ENCODE results near the gene JPH4.
"Not testable (repeated sequence)": the region's sequence is repeated elsewhere in the genome, so short reads cannot be mapped to it uniquely, and the experiment has no call there.

The JPH4 gene

DNA sequence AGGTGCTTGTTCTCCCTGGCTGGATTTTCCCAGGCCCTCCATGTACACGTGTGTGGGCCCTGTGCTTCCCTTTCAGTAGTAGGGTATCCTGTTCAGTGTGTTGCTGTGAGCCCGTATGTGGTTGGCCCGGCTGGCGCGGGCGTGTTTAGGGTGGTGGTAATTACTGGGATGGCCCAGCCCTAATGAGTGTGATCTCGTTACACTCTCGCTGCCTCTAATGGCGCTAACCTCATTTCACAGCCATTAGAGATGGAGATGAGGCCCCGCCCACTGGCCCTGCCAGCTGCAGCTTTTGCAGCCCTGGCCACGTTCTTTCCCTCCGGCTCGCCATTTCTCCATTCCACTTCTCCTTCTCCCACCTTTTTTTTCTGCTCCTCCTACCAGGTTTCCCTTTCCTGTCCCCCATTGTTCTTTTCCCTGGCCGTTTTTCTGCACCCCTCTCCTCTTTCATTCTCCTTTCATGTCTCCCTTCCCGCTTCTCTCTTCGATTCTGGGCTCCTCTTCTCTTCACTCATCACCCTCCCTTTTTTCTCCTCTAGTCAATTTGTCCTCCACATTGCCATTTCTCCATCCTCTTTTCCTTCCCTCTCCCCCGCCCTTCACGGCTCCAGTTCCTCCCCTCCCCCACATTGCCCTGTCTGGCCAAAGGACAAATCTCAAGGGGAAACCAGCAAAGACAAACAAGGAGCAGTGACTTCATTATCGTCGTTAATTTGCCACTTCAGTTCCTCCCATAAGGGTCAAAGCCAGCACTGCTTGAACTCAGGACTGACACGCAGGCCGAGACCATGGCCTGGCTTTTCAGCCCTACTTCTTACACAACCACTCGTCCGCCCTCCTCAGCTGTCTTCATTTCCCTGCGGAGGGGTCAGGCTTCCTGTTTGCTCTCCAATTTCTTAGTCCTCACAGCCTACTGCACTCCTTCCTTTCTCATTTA lies 33.8 kb downstream of the JPH4 start:
- DNase-seq: no peak

DNA sequence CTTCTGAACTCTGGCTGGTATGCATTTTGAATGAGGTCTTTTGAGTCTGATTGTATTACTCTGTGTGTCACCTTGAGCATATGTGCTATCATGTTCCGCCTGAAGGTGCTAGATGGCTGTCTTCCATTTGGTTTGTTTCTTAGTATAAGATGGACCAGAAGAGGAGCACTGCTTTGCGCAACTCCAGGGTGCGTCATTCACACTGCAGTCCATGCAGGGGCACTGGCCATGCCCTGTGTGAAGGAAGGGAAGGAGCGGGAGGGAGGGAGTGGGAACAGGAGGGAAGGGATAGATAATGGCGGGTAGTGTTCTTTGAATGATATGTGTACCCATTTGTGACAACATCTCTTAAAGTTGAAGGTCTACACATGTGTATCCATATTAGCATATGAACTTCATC lies 35.2 kb downstream of the JPH4 start:
- DNase-seq: no peak

DNA sequence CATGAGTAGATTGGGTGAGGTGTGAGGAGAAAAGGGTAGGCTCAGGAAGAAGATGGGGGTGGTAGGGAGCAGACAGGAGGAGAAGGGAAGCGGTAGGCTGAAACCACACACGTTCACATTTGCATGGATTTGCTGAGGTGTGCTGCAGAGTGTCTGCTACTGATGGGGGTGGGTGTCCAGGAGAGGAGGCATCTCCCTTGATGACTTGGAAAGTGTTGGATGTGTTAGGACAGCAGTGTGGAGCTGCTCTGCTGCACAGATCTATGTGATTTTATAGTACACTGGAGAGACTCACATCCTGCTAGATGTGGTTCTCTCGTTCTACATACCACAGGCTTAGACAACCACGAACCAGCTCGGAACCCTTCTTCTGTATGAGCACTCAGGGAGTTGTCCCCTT lies 36.3 kb downstream of the JPH4 start:
- DNase-seq: no peak

DNA sequence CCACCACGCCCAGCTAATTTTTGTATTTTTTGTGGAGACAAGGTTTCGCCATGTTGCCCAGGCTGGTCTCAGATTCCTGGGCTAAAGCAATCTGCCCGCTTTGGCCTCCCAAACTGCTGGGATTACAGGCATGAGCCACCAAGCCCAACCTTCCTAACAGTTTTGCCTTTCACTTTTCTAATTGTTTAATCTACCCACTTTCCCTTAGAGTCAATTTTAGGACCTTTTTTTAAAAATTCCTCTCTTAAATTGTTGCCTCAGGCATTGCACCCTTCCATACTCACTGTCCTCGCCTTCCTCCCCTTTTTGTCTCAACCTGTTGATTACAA lies 38.5 kb downstream of the JPH4 start:
- DNase-seq: no peak

DNA sequence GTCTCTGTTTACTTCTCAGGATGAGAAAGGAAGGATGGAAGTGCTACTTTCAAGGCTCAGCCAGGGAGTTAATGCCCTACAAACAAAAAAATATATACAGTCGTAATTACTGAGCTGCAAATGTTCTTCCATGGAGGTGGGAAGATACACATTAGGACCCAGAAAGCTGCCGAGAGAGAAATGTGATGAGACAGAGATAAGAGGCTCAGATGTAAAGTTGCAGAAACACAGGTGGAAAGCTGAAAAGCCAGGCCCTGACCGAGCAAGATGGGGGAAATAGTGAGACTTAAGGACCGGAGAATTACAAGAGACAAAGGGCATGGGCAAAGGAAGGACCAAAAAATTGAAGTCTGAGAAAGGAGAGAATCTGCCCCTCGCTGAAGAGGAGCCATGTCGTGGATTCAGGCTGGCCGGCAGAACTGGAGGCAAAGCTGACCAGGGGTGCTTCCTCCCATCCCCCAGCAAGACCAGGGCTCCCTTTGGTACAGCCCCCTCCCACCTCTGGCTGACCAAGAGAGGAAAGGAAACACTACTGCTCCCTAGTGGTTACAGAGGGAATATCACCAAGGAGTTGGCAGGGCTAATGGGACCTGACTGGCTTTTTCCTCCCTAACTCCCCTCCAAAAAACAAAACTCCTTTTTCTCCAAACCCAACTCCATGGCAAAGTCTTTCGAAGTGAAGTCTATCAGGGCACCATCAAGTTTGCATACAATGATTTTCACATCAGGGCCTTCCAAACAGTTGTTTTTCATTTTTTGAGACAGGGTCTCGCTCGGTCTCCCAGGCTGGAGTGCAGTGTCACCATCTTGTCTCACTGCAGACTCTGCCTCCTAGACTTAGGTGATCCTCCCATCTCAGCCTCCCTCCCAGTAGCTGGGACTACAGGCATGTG lies 39.1 kb downstream of the JPH4 start:
- no peak for DNase-seq

DNA sequence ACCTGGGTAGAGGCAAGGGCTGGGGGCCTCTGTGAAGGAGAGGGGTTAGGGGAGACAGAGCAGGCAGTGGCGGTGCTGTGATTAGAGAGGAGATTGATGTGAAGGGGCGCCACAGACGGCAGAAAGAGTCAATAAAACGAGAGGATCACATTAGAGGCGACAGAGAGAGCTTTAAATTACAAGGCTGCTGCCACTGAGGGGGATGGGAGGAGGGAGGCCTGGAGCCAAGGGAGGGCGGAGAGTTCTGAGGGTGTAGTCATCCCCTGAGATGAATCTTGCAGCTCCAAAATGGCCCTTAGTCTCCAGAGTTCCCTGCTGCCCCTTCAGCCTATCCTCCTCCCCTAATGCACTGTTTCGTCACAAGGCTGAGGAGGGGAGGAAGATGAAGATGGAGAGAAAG lies 39.8 kb downstream of the JPH4 start:
- no peak for DNase-seq

DNA sequence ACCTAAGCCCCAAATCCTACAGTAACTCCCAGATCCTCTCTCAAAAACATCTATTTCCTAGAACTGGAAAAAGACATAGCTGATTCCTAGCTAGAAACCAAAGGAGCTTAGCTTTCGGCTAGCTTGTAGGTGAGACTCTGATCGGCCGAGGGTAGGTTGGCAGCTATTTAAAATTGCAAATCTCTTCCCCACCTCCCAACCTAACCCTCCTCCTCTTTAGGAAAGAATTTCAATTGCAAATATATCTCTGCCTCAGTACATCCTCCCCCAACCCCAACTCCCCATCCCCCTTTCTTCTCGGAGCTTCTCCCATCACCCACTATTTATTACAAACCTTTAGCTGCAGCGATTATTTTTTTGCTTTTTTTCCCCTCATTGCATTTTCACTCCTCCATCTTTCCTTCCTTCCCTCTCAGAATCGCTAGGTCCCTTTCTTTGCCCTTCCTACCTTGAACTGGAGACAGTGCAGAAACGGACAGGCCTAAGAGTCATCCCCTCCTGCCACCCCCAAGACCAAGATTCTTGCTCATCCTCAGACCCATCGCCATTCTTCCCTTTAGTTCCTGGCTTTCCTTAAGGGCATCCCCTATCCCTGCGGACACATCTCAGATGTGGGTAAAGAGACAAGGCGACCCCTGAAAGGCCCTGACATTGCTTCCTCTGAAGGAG lies 40.4 kb downstream of the JPH4 start:
- DNase-seq: no peak

DNA sequence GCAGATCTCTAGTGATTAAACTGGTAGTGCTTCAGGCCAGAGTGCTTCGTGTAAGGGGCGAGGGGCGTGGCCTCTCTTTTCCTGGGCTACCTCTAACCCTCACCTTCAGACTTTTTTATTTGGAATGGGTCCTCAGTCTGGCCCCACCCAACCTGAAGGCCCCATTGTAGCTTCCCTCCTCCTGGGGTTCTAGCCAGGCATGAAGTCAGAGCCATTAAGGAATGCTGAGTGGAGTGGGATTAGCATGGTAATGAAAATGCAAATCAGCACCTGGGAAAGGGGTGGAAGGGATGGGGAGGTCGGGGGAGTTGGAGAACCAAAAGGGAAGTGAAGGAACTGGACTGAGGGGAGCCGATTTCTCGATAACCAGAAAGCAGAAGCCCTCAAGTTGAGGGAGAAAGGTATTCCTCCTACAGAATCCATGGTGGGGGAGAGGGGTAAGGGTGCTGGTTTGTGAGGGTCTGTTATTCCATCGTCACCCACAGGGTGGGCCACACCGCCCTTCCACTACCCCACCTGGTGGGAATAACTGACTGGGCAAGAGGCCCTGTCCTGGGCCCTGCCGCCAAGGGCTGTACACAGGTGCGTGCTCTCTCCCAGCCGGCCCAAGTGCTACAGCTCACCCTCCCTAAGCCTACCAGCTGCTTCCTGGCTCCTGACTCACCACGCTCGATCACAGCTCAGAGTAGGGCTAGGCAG lies 41.1 kb downstream of the JPH4 start:
- no peak for DNase-seq

DNA sequence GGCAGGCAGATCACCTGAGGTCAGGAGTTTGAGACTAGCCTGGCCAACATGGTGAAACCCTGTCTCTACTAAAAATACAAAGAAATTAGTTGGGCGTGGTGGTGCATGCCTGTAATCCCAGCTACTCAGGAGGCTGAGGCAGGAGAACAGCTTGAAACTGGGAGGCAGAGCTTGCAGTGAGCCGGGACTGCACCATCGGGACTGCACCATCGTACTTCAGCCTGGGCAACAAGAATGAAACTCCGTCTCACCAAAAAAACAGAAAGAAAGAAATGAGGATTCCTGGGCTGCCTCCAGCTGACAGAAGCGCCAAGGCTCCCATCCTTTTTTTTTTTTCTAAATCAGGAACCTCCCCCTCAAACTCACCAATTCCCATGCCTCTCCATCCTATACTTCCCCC lies 41.7 kb downstream of the JPH4 start:
- not testable (repeated sequence) for DNase-seq

DNA sequence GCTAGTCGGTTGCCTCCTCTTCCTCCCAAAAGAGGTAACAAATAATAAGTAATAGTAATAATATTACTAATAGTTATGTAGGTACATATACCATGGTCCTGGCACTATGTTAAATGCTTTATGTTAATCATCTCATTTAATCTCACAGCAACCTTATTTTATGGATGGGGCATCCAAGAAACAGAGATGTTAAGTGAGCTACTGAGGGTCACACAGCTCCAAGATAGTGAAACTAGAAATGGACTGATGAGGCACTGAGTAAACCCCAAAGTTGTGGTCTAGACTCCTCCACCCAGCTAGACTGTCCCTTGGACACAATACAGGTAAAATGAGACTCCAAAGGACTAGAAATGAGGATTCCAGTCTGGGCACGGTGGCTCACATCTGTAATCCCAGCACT lies 42.1 kb downstream of the JPH4 start:
- DNase-seq: no peak

DNA sequence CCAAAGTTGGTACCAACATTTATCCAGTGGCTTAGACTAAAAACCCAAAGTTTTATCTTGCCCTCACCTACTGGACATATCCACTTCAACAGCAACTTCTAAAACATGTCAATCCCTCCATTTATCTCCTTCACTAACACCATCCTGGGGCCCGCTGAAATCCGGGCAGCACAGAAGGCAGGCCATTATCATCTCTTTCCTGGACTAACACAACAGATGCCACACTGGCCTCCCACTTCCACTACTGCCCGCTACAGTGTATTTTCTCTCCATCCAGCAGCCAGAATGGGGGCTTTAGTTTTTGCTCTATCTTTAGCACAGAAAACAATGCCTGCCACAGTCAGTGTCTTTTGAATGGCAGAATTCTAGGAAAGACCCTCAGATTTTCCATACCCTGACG lies 42.6 kb downstream of the JPH4 start:
- no peak for DNase-seq

DNA sequence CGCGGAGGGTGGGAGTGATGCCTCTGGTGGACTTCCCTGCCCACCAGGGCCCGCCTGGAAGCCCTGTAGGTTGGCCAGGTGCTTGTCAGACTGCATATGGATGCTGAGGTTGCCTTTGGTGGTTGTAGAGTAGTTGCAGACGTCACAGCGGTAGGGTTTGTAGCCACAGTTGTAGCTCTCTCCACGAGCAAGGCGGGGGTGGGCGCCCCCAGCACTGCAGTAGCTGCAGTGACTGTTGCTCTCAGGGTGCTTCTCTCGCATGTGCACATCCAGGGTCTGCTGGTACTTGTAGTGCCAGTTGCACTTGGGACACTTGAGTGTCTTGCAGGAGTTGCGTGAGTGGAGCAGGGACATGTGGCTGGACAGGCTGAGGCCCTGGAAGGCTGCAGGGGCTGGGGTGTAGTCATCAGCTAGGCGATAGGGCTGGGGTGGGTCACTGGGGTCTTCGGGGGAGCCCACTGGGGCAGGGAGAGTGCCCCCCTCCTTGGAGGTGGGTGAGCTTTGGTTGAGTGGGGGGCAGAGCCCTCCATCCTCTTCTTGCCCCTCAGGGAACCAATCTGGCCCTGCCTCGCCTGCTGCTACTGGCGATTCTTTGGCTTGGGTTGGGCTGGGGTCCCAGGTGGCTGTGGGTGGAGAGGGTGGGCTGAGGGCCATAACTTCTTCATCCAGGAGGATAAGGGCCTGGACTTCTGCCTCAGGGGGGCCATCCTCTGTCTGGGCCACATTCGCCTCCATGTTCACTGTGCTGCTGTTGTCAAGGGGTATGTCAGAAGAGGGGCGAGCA lies 44.7 kb downstream of the JPH4 start:
- DNase-seq: no peak

DNA sequence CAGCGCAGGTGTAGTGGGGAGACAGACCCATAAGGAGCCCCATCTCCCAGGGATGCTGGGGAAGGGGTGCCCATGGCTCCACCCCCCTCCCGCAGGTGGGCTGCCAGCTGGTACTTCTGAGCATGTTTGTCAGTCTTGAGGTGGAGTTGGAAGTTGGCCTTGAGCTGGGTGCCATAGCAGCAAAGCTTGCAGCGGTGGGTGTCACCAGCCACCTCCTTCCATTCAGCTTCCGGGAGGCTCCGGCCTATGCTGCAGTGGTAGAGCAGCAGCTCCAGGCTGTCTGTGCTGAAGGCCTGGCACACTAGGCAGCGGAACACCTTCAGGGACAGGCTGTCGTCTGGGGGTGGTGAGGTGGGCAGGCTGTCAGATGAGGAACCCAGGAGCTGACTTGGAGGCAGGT lies 45.9 kb downstream of the JPH4 start:
- DNase-seq: no peak

DNA sequence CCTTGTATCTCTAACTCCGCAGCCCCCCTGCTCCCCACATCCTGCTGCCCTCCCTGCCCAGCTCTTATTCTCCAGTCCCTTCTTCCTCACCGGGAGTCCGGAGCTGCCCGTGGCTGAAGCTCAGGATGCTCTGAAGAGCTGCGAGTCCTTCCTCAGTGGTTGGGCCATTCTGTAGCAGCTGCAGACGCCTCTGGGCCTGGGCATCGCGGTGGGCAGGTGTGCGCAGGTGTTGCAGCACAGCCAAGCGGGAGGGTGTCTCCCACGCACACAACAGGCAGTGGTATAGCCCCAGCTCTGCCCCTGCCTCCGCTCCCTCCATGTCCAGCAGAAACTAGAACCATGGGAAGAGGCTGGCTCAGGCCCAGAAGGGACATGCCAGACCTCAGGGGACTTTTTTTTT lies 47.2 kb downstream of the JPH4 start:
- no peak for DNase-seq

DNA sequence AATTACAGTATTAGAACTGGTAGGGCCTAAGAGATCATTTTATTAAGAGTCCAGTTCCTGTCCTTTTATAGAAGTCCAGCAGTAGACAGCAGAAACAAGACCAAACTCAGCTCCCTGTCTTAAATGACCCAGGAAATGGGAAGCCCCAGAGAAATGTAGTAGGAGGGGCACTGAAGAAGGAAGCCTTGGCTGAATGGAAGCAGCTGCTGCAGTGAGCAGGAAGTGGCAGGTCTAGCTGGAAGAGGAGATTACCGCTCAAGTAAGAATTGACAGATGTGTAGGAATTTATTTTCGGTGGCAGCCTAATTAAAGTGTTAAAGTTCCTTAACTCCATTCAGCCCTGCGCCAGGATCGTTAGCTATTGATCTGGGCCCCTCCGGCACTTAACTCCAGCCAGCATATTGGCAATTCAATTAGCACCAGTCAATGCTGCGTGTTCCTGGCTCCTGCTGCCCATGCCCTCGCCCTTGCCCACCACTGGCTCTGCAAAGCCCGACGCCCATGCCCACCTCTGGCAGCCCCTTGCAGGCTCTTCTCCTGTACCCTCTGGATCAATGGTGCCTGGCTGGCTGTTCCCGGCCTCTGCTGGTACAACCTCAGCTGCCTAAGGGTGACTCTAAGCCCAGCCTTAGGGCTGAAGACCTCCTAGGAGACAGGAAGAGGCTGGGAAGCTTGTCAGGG lies 48.1 kb downstream of the JPH4 start:
- no peak for DNase-seq

DNA sequence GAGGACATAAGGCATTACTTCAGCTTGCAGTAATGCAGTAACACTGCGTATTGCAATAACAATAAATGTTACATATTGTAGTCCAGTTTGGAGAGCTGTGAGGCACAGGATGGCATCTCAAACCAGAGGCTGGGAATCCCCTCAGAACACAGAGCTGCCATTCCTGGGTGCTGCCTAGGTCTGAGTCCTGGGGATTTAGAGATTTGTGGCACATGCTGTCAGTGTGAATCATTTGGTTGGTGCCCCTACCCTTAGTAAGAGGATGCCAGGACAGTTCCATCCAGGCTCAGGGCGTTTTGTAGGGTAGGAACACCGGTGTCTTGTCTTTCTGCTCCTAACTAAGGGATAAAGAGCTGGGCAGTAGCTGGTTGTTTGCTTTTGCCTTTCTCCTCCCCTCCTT lies 49.6 kb downstream of the JPH4 start:
- DNase-seq: no peak

DNA sequence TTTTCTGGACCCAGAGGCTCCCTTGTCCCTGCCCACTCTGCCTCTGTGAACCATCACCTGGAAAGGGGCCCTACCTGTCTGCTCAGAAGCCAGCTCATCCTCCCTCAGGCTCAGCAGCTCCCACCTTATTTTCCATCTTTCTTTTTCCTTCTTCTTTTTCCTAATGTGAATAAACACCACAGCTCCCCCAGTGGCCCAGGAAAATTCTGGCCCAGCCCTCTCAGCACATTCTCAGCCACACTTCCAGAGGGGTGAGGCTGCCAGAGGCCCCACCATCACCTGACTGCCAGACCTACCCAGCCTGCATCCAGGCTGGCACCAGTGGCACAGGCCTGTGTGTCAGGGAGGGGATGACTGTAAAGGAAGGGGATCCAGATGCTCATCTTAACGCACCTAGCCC lies 50.0 kb downstream of the JPH4 start:
- no peak for DNase-seq

DNA sequence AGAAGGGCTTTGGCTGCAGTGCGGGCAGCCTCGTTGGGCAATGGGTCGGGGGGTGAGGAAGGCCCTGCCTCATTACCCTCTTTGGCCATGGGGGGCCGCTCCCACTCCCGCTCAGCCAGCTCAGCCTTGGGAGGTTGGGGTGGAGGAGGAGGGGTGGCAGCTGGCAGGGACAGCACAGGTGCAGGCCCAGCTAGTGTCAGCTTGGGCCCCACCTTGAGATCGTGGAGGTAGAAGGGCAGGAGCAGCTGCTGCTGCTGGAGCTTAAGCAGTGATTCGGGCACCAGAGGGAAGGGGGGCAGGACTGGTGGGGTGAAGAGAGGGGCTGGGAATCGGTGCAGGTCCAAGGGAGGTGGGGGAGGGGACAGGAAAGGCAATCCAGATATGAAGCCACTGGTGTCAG lies 53.0 kb downstream of the JPH4 start:
- DNase-seq: no peak

DNA sequence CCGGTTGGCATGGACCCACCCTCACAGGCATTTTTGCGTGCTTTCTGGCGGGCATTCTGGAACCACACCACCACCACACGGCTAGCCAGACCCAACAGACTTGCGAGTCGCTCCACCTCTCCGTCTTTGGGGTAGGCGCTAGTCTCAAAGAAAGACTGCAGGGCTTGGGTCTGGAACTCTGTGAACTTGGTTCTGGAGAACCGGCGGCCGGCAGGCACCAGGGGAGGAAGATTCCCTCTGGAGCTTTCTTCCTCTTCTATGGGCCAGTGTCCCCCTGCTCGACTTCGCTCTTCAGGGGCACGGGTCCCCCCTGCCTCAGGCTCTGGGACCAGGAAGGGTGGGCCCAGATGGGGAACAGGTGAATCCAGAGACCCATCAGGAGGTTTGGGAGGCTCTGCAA lies 53.6 kb downstream of the JPH4 start:
- DNase-seq: no peak

DNA sequence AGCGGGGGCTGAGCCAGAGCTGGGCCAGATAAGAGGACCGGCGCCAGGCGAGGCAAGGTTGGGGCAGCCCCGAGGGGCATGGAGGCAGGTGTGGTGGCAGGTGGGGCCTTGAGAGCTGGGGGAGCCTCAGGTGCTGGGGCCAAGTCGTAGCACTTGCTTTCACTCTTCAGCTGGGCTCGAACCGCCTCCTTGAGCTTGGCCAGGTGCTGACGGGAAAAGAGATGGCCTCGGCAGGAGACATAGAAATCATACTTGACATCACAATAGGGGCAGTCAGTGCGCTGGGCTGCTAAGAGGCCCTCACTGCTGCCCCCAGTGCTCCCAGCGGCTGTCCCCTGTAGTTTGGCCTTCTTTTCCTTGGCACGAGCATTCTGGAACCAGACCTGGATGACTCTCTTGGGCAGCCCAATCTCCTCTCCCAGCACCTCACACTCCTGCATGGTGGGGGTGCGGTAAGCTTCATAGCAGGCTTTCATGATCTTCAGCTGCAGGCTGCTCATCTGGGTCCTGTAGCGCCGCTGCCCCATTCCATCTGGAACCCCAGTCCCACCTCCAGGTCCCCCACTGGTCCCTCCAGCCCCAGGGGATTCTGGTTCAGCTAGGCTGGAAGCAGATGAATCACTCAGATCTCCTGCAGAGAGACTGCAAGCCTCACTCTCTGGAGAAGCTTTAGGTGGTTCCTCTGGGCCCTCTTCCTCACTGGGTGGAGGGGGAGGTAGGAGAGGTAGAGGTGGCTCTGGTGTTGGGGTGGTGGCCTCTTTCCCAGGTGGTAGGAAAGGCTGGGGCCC lies 55.2 kb downstream of the JPH4 start:
- DNase-seq: no peak
